ENCODE data around the gene SLC16A10. TPM values are rescaled to one million over a fixed set of nuclear protein-coding genes. Genes with fewer than 3 reads are reported as not detected.

Gene SLC16A10
- total RNA-seq, 2 donors from 2014 or later: 24.4 to 32.4 TPM

DNA sequence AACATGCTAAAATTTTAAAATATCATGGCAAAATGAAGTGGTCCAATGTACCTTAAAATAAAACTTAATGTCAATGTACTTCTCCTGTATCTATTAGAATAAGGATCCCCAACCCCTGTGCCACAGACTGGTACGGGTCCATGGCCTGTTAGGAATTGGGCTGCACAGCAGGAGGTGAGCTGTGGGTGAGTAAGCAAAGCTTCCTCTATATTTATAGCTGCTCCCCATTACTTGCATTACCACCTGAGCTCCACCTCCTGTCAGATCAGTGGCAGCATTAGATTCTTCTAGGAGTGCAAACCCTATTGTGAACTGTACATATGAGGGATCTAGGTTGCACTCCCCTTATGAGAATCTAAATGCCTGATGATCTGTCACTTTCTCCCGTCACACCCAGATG is 86.0 kb downstream of the SLC16A10 start:
- DNase-seq (ENCODE audit: low spot score) (no peak), ATAC-seq (ENCODE audit: insufficient number of reproducible peaks, low FRiP score, low read depth) (no peak)
- Histone ChIP-seq H3K27me3 (replicated peaks; ENCODE audit: insufficient read depth) (no peaks in the 10 kb centered on the region), H3K27ac (no peak overlapping the region), H3K4me3 (no peak overlapping the region), H3K4me1 (ENCODE audit: control insufficient read depth in 1 of 2, low read depth in 2 of 2) (no peaks in the 10 kb centered on the region), H3K36me3 (no peaks in the 10 kb centered on the region), H3K9me3 (no peaks in the 10 kb centered on the region)
- TF ChIP-seq, protein P1, sequence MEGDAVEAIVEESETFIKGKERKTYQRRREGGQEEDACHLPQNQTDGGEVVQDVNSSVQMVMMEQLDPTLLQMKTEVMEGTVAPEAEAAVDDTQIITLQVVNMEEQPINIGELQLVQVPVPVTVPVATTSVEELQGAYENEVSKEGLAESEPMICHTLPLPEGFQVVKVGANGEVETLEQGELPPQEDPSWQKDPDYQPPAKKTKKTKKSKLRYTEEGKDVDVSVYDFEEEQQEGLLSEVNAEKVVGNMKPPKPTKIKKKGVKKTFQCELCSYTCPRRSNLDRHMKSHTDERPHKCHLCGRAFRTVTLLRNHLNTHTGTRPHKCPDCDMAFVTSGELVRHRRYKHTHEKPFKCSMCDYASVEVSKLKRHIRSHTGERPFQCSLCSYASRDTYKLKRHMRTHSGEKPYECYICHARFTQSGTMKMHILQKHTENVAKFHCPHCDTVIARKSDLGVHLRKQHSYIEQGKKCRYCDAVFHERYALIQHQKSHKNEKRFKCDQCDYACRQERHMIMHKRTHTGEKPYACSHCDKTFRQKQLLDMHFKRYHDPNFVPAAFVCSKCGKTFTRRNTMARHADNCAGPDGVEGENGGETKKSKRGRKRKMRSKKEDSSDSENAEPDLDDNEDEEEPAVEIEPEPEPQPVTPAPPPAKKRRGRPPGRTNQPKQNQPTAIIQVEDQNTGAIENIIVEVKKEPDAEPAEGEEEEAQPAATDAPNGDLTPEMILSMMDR (IDR thresholded peaks at IDR 0.05): no peak

DNA sequence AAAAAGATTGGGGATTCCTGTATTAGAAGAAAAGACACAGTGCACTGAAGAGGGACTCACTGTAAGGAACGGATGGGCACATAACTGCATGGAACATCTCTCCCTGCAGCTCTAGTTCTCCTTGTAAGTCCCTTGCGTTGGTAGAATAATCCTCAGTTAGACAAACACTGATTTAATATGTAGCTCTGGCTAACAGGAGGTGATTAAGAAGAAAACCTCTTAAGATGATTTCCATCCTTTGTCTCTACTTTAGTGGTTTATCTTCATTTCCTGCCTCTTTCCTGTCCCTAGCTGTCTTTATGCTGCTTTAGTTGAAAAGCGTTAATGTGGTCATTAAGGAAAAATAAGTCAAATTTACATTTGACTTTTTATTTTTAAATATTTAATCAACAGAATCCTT is 86.6 kb downstream of the SLC16A10 start:
- H3K27ac ChIP-seq: no peak overlapping the region
- H3K27me3 ChIP-seq (replicated peaks; ENCODE audit: insufficient read depth): no peaks in the 10 kb centered on the region
- no peaks in the 10 kb centered on the region for H3K36me3 ChIP-seq
- TF ChIP-seq, protein P1 (IDR thresholded peaks at IDR 0.05): no peak
- DNase-seq (ENCODE audit: low spot score) (no peak), ATAC-seq (ENCODE audit: insufficient number of reproducible peaks, low FRiP score, low read depth) (no peak)
- H3K9me3 ChIP-seq: no peaks in the 10 kb centered on the region
- H3K4me3 ChIP-seq: no peak overlapping the region
- no peaks in the 10 kb centered on the region for H3K4me1 ChIP-seq (ENCODE audit: control insufficient read depth in 1 of 2, low read depth in 2 of 2)

DNA sequence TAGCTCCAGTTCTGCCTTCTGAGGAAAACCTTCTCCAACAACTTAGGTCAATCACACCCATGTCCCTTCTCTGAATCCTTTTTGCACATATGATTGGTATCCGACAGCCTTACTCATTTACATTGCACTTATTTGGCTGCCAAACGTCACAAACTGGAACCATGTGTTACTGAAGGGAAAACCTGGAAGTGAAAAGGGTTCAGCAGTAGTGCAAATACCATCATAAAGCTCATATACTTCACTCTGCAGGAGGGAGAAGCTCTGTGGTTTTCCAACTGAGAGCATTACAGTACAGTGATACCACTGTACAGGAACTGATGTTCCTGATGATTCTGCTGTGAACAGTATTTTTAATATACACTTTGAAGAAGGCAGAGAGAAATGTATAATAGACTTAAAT is 87.8 kb downstream of the SLC16A10 start:
- TF ChIP-seq, protein P1 (IDR thresholded peaks at IDR 0.05): no peak
- Histone ChIP-seq H3K4me3 (no peak overlapping the region), H3K4me1 (ENCODE audit: control insufficient read depth in 1 of 2, low read depth in 2 of 2) (no peaks in the 10 kb centered on the region), H3K36me3 (no peaks in the 10 kb centered on the region), H3K27me3 (replicated peaks; ENCODE audit: insufficient read depth) (no peaks in the 10 kb centered on the region), H3K27ac (no peak overlapping the region), H3K9me3 (no peaks in the 10 kb centered on the region)
- ATAC-seq (ENCODE audit: insufficient number of reproducible peaks, low FRiP score, low read depth) (no peak), DNase-seq (ENCODE audit: low spot score) (no peak)

DNA sequence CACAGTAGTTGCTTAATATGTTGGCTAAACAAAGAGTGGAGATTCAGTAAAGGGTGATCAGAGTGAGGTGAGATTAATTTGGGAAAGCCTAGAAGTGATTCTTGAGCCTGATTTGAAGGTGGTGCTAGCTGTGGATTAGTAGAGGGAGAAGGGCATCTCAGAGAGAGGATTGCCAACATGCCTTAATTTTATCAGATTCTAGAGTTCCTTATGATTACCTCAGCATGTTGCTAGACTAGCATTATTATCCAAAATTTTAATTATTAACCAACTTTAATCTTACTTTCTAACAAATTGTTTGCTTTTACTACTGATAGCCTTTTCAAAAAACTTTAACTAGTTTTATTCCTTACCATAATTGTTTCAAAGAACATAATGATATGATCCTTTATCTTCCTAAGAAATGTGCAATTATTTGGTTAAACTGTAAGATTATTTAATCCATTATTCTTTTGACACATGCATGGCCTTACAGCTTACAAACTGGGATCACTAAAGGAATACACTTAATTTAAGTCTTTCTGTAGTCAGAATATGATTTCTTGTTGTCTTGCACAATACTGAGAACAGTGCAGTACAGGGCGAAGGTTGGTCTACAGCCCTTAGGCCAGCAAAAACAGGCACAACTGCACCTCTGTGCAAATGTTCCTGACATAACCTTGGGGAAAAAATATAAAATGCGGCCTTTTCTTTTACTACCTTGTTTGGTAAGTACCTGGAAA is 88.9 kb downstream of the SLC16A10 start:
- TF ChIP-seq, protein P1 (IDR thresholded peaks at IDR 0.05): no peak
- Histone ChIP-seq H3K4me3 (no peak overlapping the region), H3K36me3 (no peaks in the 10 kb centered on the region), H3K27ac (no peak overlapping the region), H3K9me3 (no peaks in the 10 kb centered on the region), H3K4me1 (ENCODE audit: control insufficient read depth in 1 of 2, low read depth in 2 of 2) (no peaks in the 10 kb centered on the region), H3K27me3 (replicated peaks; ENCODE audit: insufficient read depth) (no peaks in the 10 kb centered on the region)
- DNase-seq (ENCODE audit: low spot score): no peak
- ATAC-seq (ENCODE audit: insufficient number of reproducible peaks, low FRiP score, low read depth): no peak

DNA sequence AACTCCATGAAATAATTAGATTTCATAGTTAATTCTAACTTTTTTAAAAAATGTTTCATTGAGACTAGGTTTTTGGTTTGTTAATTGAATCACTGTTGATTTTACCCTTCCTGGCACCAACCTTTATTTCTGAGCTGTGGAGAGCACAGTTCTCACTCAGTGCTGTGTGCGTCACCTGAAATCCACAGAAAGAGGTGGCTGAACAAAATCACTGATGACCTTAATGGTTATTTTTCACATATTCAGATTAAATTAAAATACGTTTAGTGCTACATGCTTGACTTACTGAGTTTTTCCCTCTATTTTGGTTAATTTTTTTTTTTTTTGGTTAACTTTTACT is 89.4 kb downstream of the SLC16A10 start:
- H3K27ac ChIP-seq: no peak overlapping the region
- H3K36me3 ChIP-seq: no peaks in the 10 kb centered on the region
- H3K4me1 ChIP-seq (ENCODE audit: control insufficient read depth in 1 of 2, low read depth in 2 of 2): no peaks in the 10 kb centered on the region
- DNase-seq (ENCODE audit: low spot score) (no peak), ATAC-seq (ENCODE audit: insufficient number of reproducible peaks, low FRiP score, low read depth) (no peak)
- no peak overlapping the region for H3K4me3 ChIP-seq
- no peaks in the 10 kb centered on the region for H3K9me3 ChIP-seq
- no peaks in the 10 kb centered on the region for H3K27me3 ChIP-seq (replicated peaks; ENCODE audit: insufficient read depth)
- TF ChIP-seq, protein P1 (IDR thresholded peaks at IDR 0.05): no peak

Data from thoracic aorta (tissue), 2 donors.